Right ventricle myocardium inferior (tissue), 1 donor: Measurements from ENCODE around the gene RSPH6A. TPM values are rescaled to one million over a fixed set of nuclear protein-coding genes. Genes with fewer than 3 reads are reported as not detected.
"Not testable (repeated sequence)": the region's sequence is repeated elsewhere in the genome, so short reads cannot be mapped to it uniquely, and the experiment has no call there.

ENCODE experiments used
- ATAC-seq: fragments of 200-7000 bp; cut with Tn5 transposase; one replicate; pipeline ENCODE4 v1.9.1; 2020; ENCODE audit warnings: mild to moderate bottlenecking, moderate library complexity
- DNase-seq: peaks from one replicate; pipeline ENCODE4 v3.0.0; 2021; ENCODE audit errors: missing footprints
- intact Hi-C: fragments of 100-400 bp; cut with DNase I; formaldehyde crosslinking; loops from one replicate; pipeline ENCODE4 v1.11.0; 2022
- total RNA-seq: library from RNA; stranded (reverse); fragmentation: NEBNext Ultra II Directional; extraction: Animal tissue kit (Norgen Biotek cat#: 25700); gene quantifications from one replicate; pipeline ENCODE4 v1.2.1, GENCODE V29; 2021
- donor health status: DM: no; HTN: yes; CAD: no; lungs with severe emphysema.

Gene RSPH6A
- total RNA-seq, 1 donor from 2014 or later, result not detected

GRCh38 chr19:45758921-45759320 lies 56.2 kb downstream of the RSPH6A start:
- DNase-seq (no peak), ATAC-seq (no peak)
- intact Hi-C loops, result no loop called here

- ATAC-seq, result no peak
- intact Hi-C loops, result no loop called here
Observed at GRCh38 chr19:45757695-45758094, 57.4 kb downstream of the RSPH6A start.

GRCh38 chr19:45754323-45754722 lies 60.8 kb downstream of the RSPH6A start:
- intact Hi-C loops, result no loop called here
- DNase-seq (no peak), ATAC-seq (no peak)

More at GRCh38 chr19:45757695-45758094, 57.4 kb downstream of the RSPH6A start:
- DNase-seq, result no peak

- intact Hi-C loops, result no loop called here
- no peak for DNase-seq
- no peak for ATAC-seq
Observed at GRCh38 chr19:45753548-45753947, 61.6 kb downstream of the RSPH6A start.

GRCh38 chr19:45752639-45753038 lies 62.5 kb downstream of the RSPH6A start:
- intact Hi-C loops, result no loop called here
- DNase-seq, result no peak
- ATAC-seq, result no peak

GRCh38 chr19:45751483-45751882 lies 63.6 kb downstream of the RSPH6A start:
- intact Hi-C loops, ATAC-seq, DNase-seq: not testable (repeated sequence)

- DNase-seq (no peak), ATAC-seq (no peak)
- intact Hi-C loops, result no loop called here
Observed at GRCh38 chr19:45747513-45747912, 67.6 kb downstream of the RSPH6A start.

GRCh38 chr19:45746866-45747265 lies 68.2 kb downstream of the RSPH6A start:
- no peak for ATAC-seq
- intact Hi-C loops, result no loop called here
- no peak for DNase-seq

Other genes starting within 250 kb of the RSPH6A start
- 24.5 TPM for gene OPA3, start 230.5 kb downstream of the RSPH6A start, total RNA-seq
- 5.4 TPM for gene GPR4, start 213.1 kb downstream of the RSPH6A start, total RNA-seq
- 39.1 TPM for gene EML2, start 175.9 kb downstream of the RSPH6A start, total RNA-seq
- 5.0 TPM for gene GIPR, start 147.1 kb downstream of the RSPH6A start, total RNA-seq
- 252 TPM for gene SNRPD2, start 123.4 kb downstream of the RSPH6A start, total RNA-seq
- gene QPCTL, start 122.6 kb downstream of the RSPH6A start, total RNA-seq, result 1.5 TPM
- 13.1 TPM for gene FBXO46, start 84.4 kb downstream of the RSPH6A start, total RNA-seq
- not detected for gene MEIOSIN, start 81.9 kb downstream of the RSPH6A start, total RNA-seq
- 22.3 TPM for gene SIX5, start 46.1 kb downstream of the RSPH6A start, total RNA-seq
- 233 TPM for gene DMPK, start 32.8 kb downstream of the RSPH6A start, total RNA-seq
- 52.0 TPM for gene DMWD, start 22.5 kb downstream of the RSPH6A start, total RNA-seq
- 29.9 TPM for gene SYMPK, start 47.8 kb upstream of the RSPH6A start, total RNA-seq
- gene FOXA3, start 49.0 kb upstream of the RSPH6A start, total RNA-seq, result not detected
- gene IRF2BP1, start 70.8 kb upstream of the RSPH6A start, total RNA-seq, result 19.9 TPM
- gene MYPOP, start 87.3 kb upstream of the RSPH6A start, total RNA-seq, result 16.0 TPM
- gene NANOS2, start 99.5 kb upstream of the RSPH6A start, total RNA-seq, result not detected
- 5.3 TPM for gene NOVA2, start 158.6 kb upstream of the RSPH6A start, total RNA-seq
- 8.2 TPM for gene CCDC61, start 180.2 kb upstream of the RSPH6A start, total RNA-seq
- 0.35 TPM for gene PGLYRP1, start 207.7 kb upstream of the RSPH6A start, total RNA-seq
- not detected for gene IGFL4, start 225.7 kb upstream of the RSPH6A start, total RNA-seq